MV-4-11 (cell line): ENCODE data around the gene PUS7.
"Not testable (repeated sequence)": the region's sequence is repeated elsewhere in the genome, so short reads cannot be mapped to it uniquely, and the experiment has no call there.

Experiments used
- DNase-seq: peaks from one replicate; lab custom pipeline; 2025; lab: John Stamatoyannopoulos, UW

PUS7 gene

GRCh38 chr7:105521717-105522463 is at the start of gene PUS7:
PUS7 (minus strand) TSS chr7:105522271; CDS start chr7:105508512, 13,759 bp downstream.
- peak; percentile 74 for DNase-seq

- DNase-seq = no peak
These were observed 45.8 kb upstream of the PUS7 start for GRCh38 chr7:105567821-105568220.

- no peak for DNase-seq
These were observed 45.0 kb upstream of the PUS7 start for GRCh38 chr7:105567024-105567423.

GRCh38 chr7:105565190-105565589 is 43.1 kb upstream of the PUS7 start:
- DNase-seq = no peak

GRCh38 chr7:105559926-105560325 is 37.9 kb upstream of the PUS7 start:
- DNase-seq = no peak

GRCh38 chr7:105538339-105538738 is 16.3 kb upstream of the PUS7 start:
- no peak for DNase-seq

- no peak for DNase-seq
These were observed 10.8 kb upstream of the PUS7 start for GRCh38 chr7:105532709-105533460.

- DNase-seq = peak; percentile 91
These were observed 10.0 kb upstream of the PUS7 start, which contains the start of gene RINT1 for GRCh38 chr7:105531792-105532671. RINT1 (plus strand) TSS chr7:105532201; CDS start chr7:105532316, 115 bp downstream.

GRCh38 chr7:105530546-105530945 is 8.5 kb upstream of the PUS7 start:
- DNase-seq = no peak

- DNase-seq = no peak
These were observed 8.1 kb upstream of the PUS7 start for GRCh38 chr7:105530126-105530525.

GRCh38 chr7:105527737-105528136 is 5.7 kb upstream of the PUS7 start:
- DNase-seq = not testable (repeated sequence)

GRCh38 chr7:105524840-105525239 is 2.8 kb upstream of the PUS7 start:
- DNase-seq = peak; percentile 41

- DNase-seq = not testable (repeated sequence)
These were observed 2.4 kb upstream of the PUS7 start for GRCh38 chr7:105524423-105524822.

GRCh38 chr7:105521027-105521716 is 899 bp downstream of the PUS7 start:
- peak; percentile 42 for DNase-seq

GRCh38 chr7:105520620-105521019 is 1.5 kb downstream of the PUS7 start:
- DNase-seq = not testable (repeated sequence)

- no peak for DNase-seq
These were observed 2.7 kb downstream of the PUS7 start for GRCh38 chr7:105519353-105519752.

GRCh38 chr7:105515610-105516009 is 6.5 kb downstream of the PUS7 start:
- not testable (repeated sequence) for DNase-seq

- peak; percentile 10 for DNase-seq
These were observed 9.0 kb downstream of the PUS7 start for GRCh38 chr7:105512926-105513526.

GRCh38 chr7:105512415-105512814 is 9.7 kb downstream of the PUS7 start:
- DNase-seq = no peak

GRCh38 chr7:105502173-105502572 is 19.9 kb downstream of the PUS7 start:
- DNase-seq = no peak

GRCh38 chr7:105497016-105497415 is 25.1 kb downstream of the PUS7 start:
- DNase-seq = no peak
